ELF-1 (cell line): Measurements from ENCODE around the gene USP26.
"Not testable (repeated sequence)": the region's sequence is repeated elsewhere in the genome, so short reads cannot be mapped to it uniquely, and the experiment has no call there.

Source experiments
- DNase-seq: peaks from one replicate; pipeline ENCODE4 v3.0.0-alpha.2; 2016; ENCODE audit warnings: low read depth, low spot score

USP26 gene

DNA sequence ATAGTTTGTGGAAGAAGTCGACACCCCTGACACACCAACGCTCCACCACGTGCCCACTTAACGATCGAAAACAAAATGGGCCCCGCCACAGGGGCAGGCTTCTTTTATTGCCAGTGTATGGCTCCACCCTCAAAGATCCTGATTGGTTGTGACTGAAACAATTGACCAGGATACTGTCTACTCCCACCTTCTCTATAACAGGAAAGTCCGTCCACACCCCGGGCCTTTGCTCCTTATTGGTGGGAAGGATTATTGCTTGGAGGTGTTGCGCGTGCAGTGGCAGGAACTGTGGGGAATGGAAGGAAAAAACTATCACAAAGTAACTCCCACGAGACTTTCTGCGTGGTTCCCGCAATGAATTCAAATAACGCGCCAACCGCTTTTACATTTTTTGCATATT, at the start of gene USP26:
USP26 (minus strand) TSS at position 79 of the 400 bp plus-strand sequence. CDS start 68,889 bp downstream, outside the sequence.
- no peak for DNase-seq

DNA sequence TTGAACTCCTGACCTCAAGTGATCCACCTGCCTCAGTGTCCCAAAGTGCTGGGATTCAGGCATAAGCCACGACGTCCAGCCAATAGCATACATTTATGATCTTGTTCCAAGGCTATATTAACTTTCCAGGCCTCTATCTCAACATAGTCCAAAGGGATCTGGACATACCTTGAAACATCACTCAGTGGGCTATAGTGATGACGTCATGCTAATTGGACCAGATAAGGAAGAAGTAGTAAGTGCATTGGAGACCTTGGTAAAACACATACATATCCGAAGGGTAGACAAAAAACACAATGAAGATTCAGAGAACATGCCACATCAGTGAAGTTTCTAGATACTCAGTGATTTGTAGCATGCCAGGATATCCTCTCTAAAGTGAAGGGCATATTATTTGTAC, 37.4 kb upstream of the USP26 start:
- no peak for DNase-seq

DNA sequence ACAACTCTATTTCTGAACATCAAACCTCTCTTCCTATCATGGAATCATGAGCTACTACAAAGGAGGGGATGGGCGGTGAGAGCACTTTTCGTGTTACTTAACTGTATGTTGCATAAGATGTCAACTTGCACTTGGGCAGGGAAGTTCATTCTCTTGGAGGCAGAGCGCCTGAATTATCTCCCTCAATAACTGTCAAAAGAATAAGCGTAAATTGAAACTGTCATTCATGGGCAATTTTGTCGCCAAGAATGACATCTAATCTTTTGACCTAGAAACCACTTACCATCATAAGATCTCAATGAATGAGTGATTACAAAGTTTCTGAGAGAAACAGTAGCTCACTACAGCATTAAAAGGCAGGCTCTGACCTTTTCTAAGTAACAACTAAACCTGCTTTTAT, 23.5 kb upstream of the USP26 start:
- no peak for DNase-seq

GRCh38 chrX:133094098-133094731, 2.7 kb downstream of the USP26 start:
- DNase-seq: no peak

DNA sequence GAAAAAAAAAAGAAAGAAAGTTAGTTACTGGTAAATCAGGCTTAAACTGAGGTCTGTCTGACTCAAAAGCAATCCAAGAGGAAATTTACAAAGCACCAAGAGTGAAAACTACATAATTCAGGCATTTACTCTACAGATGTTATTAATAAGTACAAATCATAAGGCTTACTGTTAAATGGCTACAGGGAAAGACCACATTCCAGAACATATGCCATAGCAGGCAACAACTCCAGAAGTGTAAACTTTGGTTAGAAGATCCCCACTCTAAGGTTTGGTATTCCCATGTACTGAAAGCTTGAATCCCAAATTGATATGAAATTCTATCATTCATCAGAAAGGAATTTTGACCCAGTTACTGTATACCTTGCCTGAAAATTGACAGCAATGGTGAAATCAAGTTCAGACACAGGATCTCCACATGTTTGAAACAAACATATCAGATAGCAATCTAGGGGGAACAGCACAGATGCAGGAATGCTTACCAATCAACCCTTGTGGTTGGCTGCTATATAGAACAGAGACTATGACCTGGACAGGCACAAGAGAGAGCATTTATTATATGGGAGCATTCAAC, 6.6 kb downstream of the USP26 start:
- no peak for DNase-seq

- DNase-seq: no peak
These were observed 7.5 kb downstream of the USP26 start for GRCh38 chrX:133089411-133089810.

- DNase-seq: no peak
These were observed 11.1 kb downstream of the USP26 start for GRCh38 chrX:133085785-133086184.

GRCh38 chrX:133085056-133085455, 11.9 kb downstream of the USP26 start:
- DNase-seq: not testable (repeated sequence)

DNA sequence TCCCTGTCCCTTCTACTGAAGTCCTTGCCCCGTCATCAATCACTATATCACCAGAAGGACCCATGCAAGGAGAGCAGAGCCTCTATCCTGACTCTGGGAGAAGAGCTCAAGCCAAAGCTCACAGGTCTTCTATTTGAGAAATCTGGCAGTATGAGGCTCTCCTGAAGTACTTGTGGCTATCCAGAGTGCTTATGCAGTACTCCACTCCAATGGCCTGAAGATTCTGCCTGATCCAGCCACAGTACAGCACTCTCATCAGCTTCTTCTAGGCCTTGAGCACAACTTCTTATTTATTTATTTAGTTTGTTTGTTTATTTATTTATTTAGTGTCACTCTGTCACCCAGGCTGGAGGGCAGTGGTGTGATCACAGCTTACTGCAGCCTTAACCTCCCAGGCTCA, 13.0 kb downstream of the USP26 start:
- no peak for DNase-seq

GRCh38 chrX:133081990-133082389, 14.9 kb downstream of the USP26 start:
- no peak for DNase-seq

DNA sequence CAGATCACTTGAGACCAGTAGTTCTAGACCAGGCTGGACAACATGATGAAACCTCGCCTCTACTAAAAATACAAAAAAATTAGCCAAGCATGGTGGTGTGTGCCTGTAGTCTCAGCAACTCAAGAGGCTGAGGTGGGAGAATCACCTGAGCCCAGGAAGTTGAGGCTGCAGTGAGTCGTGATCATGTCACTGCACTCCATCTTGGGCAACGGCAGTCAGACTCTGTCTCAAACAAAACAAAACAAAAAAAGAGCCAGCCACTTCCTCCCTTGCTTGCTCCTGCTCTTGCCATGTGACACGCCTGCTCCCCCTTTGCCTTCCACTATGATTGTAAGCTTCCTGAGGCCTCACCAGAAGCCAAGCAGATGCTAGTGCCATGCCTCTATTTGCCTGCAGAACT, 19.1 kb downstream of the USP26 start:
- not testable (repeated sequence) for DNase-seq

DNA sequence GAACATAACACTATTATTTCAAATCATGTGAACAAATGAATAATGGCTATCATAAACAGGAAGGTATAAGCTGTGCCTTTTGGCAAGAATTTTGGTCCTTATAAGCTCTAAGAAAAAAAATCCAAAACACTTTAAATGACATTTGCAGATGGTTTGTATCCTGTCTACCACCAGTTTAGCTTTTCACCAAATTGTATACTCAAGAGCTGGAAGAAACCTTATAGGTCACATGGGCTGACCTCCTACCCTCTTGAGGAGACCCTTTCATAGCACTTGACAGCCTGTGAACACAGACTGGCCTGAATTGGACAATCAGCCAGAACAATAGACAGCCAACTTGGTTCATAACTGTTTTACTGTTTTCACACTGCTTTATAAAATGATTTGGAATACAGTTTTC, 24.3 kb downstream of the USP26 start:
- DNase-seq: no peak

GRCh38 chrX:133068461-133068860, 28.4 kb downstream of the USP26 start:
- peak; percentile 55 for DNase-seq

GRCh38 chrX:133056341-133056740, 40.6 kb downstream of the USP26 start:
- no peak for DNase-seq

GRCh38 chrX:133054761-133055405, 42.0 kb downstream of the USP26 start:
- no peak for DNase-seq

DNA sequence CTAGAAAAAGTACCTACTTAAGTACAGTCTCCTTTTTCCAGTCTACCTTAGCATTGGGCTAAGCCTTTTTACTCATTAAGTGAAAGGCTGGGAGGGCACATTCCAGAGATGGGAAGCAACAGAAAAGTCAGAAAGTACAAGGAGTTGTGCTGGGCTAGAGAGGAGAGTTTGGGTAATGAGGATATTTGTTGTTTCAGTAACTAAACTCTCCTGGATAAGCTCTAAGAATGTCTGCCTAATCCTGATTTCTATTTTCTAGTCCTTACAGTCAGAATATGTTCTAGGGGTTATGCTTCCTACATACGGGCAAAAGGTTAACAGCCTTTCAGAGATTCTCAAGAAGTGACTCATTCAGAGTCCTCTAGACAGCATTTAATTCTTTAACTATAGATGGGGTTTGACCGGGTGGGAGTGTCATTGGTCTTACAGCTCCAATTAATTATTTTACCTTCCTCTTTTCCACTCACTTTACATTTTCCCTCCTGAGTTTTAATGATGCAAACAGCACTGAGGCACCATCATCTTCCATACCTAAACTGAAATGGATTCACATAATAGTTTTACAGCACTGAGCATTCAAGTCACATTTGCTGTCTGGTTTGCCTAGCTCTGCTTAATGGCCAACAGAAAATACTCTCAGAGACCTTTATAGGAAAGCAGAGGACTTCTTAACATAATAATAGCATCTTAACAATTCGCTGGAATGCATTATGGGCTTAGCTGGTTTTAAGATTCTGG, 42.9 kb downstream of the USP26 start:
- peak; percentile 39 for DNase-seq

DNA sequence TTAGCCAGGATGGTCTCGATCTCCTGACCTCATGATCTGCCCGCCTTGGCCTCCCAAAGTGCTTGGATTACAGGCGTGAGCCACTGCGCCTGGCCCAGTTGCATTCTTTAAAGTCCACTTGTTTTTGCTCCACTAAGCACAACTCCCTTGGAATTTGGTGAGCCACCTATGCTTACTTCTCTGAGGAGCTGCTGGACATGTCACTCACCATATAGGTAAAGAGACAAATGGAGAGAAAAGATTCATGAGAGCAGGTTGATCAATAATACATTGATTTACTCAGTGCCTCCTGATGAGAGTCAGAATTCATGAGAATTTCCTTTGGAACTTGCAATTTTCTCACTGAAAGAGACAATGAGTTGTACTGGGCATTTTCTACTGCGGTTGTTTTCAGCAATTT, 48.2 kb downstream of the USP26 start:
- DNase-seq: no peak

- DNase-seq: no peak
These were observed 50.3 kb downstream of the USP26 start for GRCh38 chrX:133046601-133047000.

DNA sequence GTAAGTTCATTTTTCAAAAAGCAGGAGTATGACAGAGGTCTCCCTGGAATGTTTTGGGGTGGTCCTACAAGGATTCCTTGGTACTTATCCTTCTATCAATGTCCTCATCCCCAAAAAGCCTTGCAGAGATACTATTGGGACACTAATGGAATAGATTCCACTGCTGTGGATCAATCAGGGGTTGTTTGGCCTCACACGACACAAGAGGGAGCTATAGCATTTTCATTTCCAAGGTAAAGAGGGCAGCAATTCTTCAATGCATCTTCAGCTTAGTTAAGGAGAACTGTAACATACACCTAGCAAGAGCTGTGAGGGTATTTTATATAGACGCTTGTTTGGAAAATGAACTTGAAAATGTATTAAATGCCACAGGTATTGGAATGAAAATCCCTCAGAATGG, 50.9 kb downstream of the USP26 start:
- DNase-seq: peak; percentile 14

DNA sequence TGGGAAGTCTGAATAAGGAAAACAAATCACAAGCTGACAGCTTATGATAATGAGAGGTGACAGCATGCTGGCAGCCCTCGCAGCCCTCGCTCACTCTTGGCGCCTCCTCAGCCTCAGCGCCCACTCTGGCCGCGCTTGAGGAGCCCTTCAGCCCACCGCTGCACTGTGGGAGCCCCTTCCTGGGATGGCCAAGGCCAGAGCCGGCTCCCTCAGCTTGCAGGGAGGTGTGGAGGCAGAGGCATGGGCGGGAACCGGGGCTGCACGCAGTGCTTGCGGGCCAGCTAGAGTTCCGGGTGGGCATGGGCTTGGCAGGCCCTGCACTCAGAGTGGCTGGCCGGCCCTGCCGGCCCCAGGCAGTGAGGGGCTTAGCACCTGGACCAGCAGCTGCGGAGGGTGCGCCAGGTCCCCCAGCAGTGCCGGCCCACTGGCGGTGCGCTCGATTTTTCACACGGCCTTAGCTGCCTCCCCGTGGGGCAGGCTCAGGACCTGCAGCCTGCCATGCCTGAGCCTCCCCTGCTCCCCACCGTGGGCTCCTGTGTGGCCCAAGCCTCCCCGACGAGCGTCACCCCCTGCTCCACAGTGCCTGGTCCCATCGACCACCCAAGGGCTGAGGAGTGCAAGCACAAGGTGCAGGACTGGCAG, 52.6 kb downstream of the USP26 start:
- not testable (repeated sequence) for DNase-seq

- DNase-seq: no peak
These were observed 54.6 kb downstream of the USP26 start for GRCh38 chrX:133042260-133042659.

DNA sequence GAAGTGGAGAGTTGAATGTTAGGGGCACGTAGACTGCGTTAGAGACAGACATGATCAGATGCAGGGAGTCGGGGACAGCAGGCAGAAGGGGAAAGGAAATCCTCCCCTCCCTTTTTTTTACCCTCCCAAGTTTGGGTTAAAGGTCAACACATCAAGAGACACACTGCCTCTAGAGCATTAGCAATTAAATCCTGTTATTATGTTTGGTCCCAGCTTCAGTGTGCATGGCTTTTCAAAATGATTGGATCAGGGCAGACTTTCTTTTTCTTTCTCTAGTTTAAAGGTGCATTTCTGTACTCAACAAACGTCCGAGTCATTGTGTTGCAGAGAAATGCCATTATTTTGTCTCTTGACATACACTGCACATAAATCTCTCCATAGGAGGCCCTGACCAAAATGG, 63.9 kb downstream of the USP26 start:
- no peak for DNase-seq
